ENCODE measurements around the gene EMC7. TPM values are rescaled to one million over a fixed set of nuclear protein-coding genes. Genes with fewer than 3 reads are reported as not detected.

Gene EMC7
- total RNA-seq, 4 donors from 2014 or later = 29.9 to 41.4 (median 34.4) TPM

DNA sequence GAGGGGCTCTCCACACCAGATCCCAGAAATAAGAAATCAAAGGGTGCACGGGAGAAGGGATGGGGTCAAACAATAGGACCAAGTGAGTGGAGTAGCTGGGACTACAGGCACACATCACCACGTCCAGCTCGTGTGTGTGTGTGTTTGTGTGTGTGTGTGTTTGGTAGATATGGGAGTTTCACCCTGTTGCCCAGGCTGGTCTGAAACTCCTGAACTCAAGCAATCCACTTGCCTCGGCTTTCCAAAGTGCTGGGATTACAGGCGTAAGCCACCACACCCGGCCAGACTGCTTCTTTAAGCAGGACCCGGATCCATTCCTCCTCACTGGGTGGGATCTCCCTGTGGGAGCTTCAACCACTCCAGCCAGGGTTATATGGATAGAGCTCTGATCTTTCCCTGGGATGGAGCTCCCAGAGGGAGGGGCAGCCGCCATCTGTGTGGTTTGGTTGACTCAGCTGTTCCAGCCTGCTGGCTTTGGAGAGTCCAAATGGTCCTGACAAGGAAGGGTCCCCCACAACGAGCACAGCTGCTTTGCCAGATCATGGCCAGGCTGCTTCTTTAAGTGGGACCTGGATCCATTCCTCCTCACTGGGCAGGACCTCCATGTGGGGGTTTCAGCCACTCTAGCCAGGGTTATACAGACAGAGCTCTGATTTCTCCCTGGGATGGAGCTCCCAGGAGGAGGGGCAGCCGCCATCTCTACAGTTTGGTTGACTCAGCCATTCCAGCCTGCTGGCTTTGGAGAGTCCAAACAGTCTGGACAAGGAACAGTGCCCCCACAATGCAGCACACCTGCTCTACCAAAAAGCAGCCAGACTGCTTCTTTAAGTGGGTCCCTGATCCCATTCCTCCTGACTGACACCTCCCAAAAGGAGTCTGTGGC is 53.5 kb downstream of the EMC7 start:
- H3K27me3 ChIP-seq = no peaks in the 10 kb centered on the region
- peaks cover 0 to 21% (median 3%) of the 10 kb centered on the region in 4 donors for H3K9me3 ChIP-seq
- H3K27ac ChIP-seq = no peak overlapping the region
- H3K4me3 ChIP-seq = no peak overlapping the region
- H3K4me1 ChIP-seq = no peaks in the 10 kb centered on the region
- no peaks in the 10 kb centered on the region for H3K36me3 ChIP-seq
- no peak for DNase-seq (ENCODE audit: low spot score in 2 of 2)
- WGBS, 2 donors = 74 to 81% methylated on average over 9 to 10 of the region's 10 CpGs
- TF ChIP-seq POLR2A (IDR thresholded peaks at IDR 0.05) = no peak
- TF ChIP-seq, protein P1, sequence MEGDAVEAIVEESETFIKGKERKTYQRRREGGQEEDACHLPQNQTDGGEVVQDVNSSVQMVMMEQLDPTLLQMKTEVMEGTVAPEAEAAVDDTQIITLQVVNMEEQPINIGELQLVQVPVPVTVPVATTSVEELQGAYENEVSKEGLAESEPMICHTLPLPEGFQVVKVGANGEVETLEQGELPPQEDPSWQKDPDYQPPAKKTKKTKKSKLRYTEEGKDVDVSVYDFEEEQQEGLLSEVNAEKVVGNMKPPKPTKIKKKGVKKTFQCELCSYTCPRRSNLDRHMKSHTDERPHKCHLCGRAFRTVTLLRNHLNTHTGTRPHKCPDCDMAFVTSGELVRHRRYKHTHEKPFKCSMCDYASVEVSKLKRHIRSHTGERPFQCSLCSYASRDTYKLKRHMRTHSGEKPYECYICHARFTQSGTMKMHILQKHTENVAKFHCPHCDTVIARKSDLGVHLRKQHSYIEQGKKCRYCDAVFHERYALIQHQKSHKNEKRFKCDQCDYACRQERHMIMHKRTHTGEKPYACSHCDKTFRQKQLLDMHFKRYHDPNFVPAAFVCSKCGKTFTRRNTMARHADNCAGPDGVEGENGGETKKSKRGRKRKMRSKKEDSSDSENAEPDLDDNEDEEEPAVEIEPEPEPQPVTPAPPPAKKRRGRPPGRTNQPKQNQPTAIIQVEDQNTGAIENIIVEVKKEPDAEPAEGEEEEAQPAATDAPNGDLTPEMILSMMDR (IDR thresholded peaks at IDR 0.05) = no peak
- TF ChIP-seq EP300 (IDR thresholded peaks at IDR 0.05) = no peak

DNA sequence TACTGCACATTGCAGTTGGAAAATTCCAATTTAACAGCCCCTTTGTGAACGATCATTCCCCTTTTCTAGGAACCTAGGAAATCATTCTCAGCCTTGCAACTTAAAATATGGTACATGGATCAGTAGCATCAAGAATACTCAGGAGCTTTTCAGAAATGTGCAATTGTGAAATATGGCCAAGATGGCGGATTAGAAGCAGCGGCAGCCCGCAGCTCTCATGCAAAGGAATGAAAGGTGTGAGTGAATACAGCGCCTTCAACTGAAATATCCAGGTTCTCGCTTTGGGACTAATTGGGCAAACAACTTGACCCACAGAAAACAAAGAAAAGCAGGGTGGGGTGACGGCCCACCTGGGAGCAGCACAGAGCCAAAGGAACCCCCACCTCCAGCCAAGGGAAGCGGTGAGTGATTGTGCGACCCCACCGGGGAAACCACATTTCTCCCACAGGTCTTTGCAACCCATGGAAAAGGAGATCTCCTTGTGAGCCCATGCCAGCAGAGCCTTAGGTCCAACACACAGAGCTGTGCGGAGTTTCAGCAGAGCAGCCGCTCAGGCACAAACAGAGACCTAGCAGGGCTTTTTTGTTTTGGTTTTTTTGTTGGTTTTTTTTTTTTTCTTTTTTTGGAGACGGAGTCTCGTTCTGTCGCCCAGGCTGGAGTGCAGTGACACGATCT is 55.1 kb downstream of the EMC7 start:
- TF ChIP-seq EP300 (IDR thresholded peaks at IDR 0.05) = no peak
- TF ChIP-seq, protein P1 (IDR thresholded peaks at IDR 0.05) = no peak
- Histone ChIP-seq H3K4me1 (no peaks in the 10 kb centered on the region), H3K4me3 (no peak overlapping the region), H3K36me3 (no peaks in the 10 kb centered on the region), H3K27me3 (no peaks in the 10 kb centered on the region), H3K9me3 (peaks cover 0 to 21% (median 3%) of the 10 kb centered on the region in 4 donors), H3K27ac (no peak overlapping the region)
- 83 to 89% methylated on average over 16 of the region's 16 CpGs for WGBS, 2 donors
- DNase-seq (ENCODE audit: low spot score in 2 of 2) = no peak

DNA sequence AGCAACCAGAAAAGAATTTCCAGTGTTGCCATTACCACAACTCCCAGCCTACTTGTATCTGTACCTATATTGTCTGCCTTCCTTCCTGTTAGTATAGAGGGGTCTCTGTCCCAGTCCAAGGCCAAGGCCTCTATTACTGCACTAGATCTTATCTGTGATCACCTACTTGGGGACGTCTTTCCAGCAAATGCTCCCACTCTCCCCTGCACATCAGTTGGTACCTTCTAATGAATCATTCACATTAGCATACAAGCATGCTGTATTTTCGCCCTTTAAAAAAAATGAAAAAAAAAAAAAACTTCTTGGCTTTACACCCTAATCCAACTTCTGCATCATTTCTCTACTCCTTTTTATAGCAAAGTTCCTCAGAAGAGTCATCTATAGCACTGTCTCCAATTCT is 57.8 kb downstream of the EMC7 start:
- peaks cover 0 to 12% (median 5%) of the 10 kb centered on the region in 4 donors for H3K4me1 ChIP-seq
- 63 to 69% methylated on average over 2 of the region's 2 CpGs for WGBS, 2 donors
- no peaks in the 10 kb centered on the region for H3K9me3 ChIP-seq
- peak overlapping the region in 1 of 4 donors; percentile 14 for H3K27ac ChIP-seq
- TF ChIP-seq, protein P1 (IDR thresholded peaks at IDR 0.05) = no peak
- TF ChIP-seq POLR2A (IDR thresholded peaks at IDR 0.05) (no peak), EP300 (IDR thresholded peaks at IDR 0.05) (no peak)
- H3K27me3 ChIP-seq = no peaks in the 10 kb centered on the region
- DNase-seq (ENCODE audit: low spot score in 2 of 2) = no peak
- H3K36me3 ChIP-seq = no peaks in the 10 kb centered on the region
- H3K4me3 ChIP-seq = no peak overlapping the region

DNA sequence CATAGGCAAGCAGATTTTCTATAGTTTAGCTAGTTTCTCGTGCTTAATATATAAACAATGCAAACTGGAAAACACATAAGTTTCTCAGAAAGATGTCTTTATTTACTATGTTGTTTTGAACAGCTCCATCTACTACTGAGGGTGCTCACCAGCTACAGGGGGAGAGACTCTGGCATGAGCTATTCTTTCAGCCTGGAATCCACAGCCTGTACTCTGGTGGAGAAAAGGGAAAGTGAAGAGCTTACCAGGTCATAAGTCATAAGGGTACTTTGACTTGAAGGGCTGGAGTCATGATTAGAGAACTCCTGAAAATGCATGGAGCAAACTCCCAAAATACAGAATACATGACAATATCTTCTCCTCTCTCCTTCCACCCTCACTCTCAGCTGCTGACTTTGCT is 58.3 kb downstream of the EMC7 start:
- Histone ChIP-seq H3K4me1 (peaks cover 0 to 12% (median 5%) of the 10 kb centered on the region in 4 donors), H3K4me3 (no peak overlapping the region), H3K36me3 (no peaks in the 10 kb centered on the region), H3K9me3 (no peaks in the 10 kb centered on the region), H3K27ac (no peak overlapping the region), H3K27me3 (no peaks in the 10 kb centered on the region)
- no peak for DNase-seq (ENCODE audit: low spot score in 2 of 2)
- TF ChIP-seq EP300 (IDR thresholded peaks at IDR 0.05) (no peak), POLR2A (IDR thresholded peaks at IDR 0.05) (no peak)
- TF ChIP-seq, protein P1 (IDR thresholded peaks at IDR 0.05) = no peak
- 66 to 71% methylated on average over 1 of the region's 1 CpG for WGBS, 2 donors

DNA sequence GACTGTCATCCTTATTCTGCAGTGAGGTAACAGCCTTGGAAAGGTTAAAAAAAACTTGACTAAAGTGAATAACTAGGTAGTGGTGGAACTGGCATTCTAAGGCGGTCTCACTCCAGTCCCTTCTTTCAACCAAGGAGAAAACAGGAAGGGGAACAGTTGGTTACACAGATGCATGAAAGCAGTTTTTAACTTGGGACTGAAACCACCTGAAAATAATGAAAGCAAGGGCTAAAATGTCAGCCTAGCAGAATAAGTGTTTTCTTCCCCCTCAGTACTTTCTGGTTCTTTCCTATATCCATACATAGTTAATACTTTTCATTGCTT is 61.9 kb downstream of the EMC7 start:
- H3K4me3 ChIP-seq = peak overlapping the region in 2 of 4 donors; percentile 62 to 89
- peaks cover 0 to 18% (median 7%) of the 10 kb centered on the region in 4 donors for H3K4me1 ChIP-seq
- DNase-seq (ENCODE audit: low spot score in 2 of 2) = no peak
- H3K27me3 ChIP-seq = no peaks in the 10 kb centered on the region
- H3K36me3 ChIP-seq = no peaks in the 10 kb centered on the region
- peak overlapping the region in 3 of 4 donors; percentile 89 to 93 (median 90) for H3K27ac ChIP-seq
- 59 to 73% methylated on average over 1 of the region's 1 CpG for WGBS, 2 donors
- H3K9me3 ChIP-seq = no peaks in the 10 kb centered on the region
- TF ChIP-seq, protein P1 (IDR thresholded peaks at IDR 0.05) = no peak
- TF ChIP-seq EP300 (IDR thresholded peaks at IDR 0.05) = no peak
- no peak for TF ChIP-seq POLR2A (IDR thresholded peaks at IDR 0.05)

All from tibial nerve (tissue), 4 donors.